T-cell (primary cell): Measurements from ENCODE around the gene TEKTIP1. TPM values are rescaled to one million over a fixed set of nuclear protein-coding genes. Genes with fewer than 3 reads are reported as not detected.

ENCODE experiments used
- ATAC-seq, 4 experiments: fragments of 200-7000 bp in 3 of 4; fragments of 150-1000 bp in 1 of 4; cut with Tn5 transposase; replicated peaks in 1 of 4; 1 replicate in 3 of 4; 2 replicates in 1 of 4; pipeline ENCODE4 v1.10.0; 2021; ENCODE audit warnings: moderate library complexity in 3 of 4, mild to moderate bottlenecking in 2 of 4, moderate number of reproducible peaks in 1 of 4
- CTCF ChIA-PET, 2 donors: fragments of 300-600 bp; sonication (Branson Sonifier 250); formaldehyde crosslinking; loops; one replicate each; lab custom pipeline; 2022; ENCODE audit warnings: antibody characterized with exemption in 2 of 2; lab: Charles Lee
- POLR2A ChIA-PET, 2 donors: fragments of 300-600 bp; sonication (Branson Sonifier 250); formaldehyde crosslinking; loops; one replicate each; lab custom pipeline; 2022; ENCODE audit warnings: antibody characterized with exemption in 2 of 2; lab: Charles Lee
- DNase-seq, 35 experiments: peaks; one replicate each; pipeline versions ENCODE4 v3.0.0 to v3.0.0-alpha.2; 2013 to 2023
- H3K27ac ChIP-seq: one replicate; pipeline ENCODE4 v1.5.1; 2013; ENCODE audit warnings: low read length
- H3K27me3 ChIP-seq, 2 experiments: replicated peaks in 1 of 2; 1 replicate in 1 of 2; 2 replicates in 1 of 2; pipeline versions ENCODE4 v1.6.1 to v1.7.0; 2013; ENCODE audit warnings: low read length in 1 of 2, mixed read lengths in 1 of 2; ENCODE audit not compliant: control insufficient read depth in 2 of 2, insufficient read depth in 2 of 2; ENCODE audit errors: extremely low read depth in 1 of 2
- H3K36me3 ChIP-seq, 2 donors: 1 replicate in 1 of 2; 2 replicates in 1 of 2; pipeline versions ENCODE4 v1.6.1 to v1.7.0; 2013; ENCODE audit warnings: low read length in 1 of 2; ENCODE audit not compliant: control insufficient read depth in 2 of 2, insufficient read depth in 1 of 2; ENCODE audit errors: extremely low read depth in 1 of 2
- H3K4me1 ChIP-seq, 2 experiments: 1 replicate in 1 of 2; 2 replicates in 1 of 2; pipeline versions ENCODE4 v1.6.1 to v1.7.0; 2013; ENCODE audit warnings: low read length in 2 of 2, mixed read lengths in 1 of 2; ENCODE audit not compliant: insufficient read depth in 2 of 2, control insufficient read depth in 1 of 2; ENCODE audit errors: extremely low read depth in 1 of 2
- H3K4me3 ChIP-seq, 2 donors: 1 replicate in 1 of 2; 2 replicates in 1 of 2; pipeline versions ENCODE4 v1.5.1 to v1.7.0; 2013; ENCODE audit warnings: mild to moderate bottlenecking in 2 of 2, low read length in 1 of 2, moderate library complexity in 1 of 2; ENCODE audit not compliant: control insufficient read depth in 1 of 2; ENCODE audit errors: extremely low read depth in 1 of 2
- H3K9me3 ChIP-seq: 2 replicates; pipeline ENCODE4 v1.7.0; 2013
- H3K27ac Mint-ChIP-seq, 2 donors: one replicate each; pipeline ENCODE4 v1.8.0; 2020 to 2021; ENCODE audit warnings: mild to moderate bottlenecking in 2 of 2, mixed read lengths in 2 of 2
- H3K27me3 Mint-ChIP-seq, 2 donors: one replicate each; pipeline ENCODE4 v1.8.0; 2021 to 2022; ENCODE audit warnings: mixed read lengths in 2 of 2
- H3K36me3 Mint-ChIP-seq: one replicate; pipeline ENCODE4 v1.8.0; 2021; ENCODE audit warnings: mixed read lengths
- H3K4me1 Mint-ChIP-seq, 3 donors: one replicate each; pipeline ENCODE4 v1.8.0; 2020 to 2022; ENCODE audit warnings: mixed read lengths in 3 of 3, mild to moderate bottlenecking in 1 of 3
- H3K4me3 Mint-ChIP-seq, 3 donors: one replicate each; pipeline ENCODE4 v1.8.0; 2020 to 2022; ENCODE audit warnings: mild to moderate bottlenecking in 3 of 3, mixed read lengths in 3 of 3, moderate library complexity in 3 of 3
- H3K9me3 Mint-ChIP-seq, 3 donors: one replicate each; pipeline ENCODE4 v1.8.0; 2020 to 2022; ENCODE audit warnings: mixed read lengths in 3 of 3
- WGBS: methylation state at CpG from one replicate; pipeline ENCODE4 v1.1.5; 2013; ENCODE audit warnings: missing lambda C conversion rate; ENCODE audit not compliant: insufficient coverage; 5-methylcytosine and 5-hydroxymethylcytosine counted together
- total RNA-seq, 35 experiments: library from RNA in 6 of 35; stranded (reverse) in 6 of 35; fragments of 120-200 nt in 1 of 35; gene quantifications; one replicate each; pipeline versions ENCODE4 v1.2.1 to v1.2.4 and lab custom pipeline; 2013 to 2026

Gene TEKTIP1
- total RNA-seq, 5 donors from 2014 or later (not counting 1 experiment from before 2014, with no cell fraction given) = 7.7 to 12.4 (median 10.3) TPM

DNA sequence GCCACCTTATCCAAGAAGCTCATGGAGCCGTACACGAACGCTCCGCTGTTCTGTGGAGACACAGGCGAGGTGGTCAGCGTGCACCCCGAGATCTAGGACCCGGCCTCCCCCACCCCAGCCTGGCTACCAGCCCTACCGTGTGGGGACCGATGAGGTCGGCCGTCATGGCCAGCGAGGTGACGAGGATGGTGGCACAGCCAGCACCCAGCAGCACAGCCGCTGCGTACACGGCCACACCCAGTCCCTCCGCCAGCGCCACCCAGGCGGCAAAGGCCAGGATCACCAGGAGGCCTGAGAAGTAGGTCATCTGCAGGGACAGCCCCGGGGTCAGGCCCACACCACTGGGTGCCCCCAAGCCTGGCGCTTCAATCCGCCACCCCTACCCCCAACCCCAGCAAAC, 7.1 kb downstream of the TEKTIP1 start:
- Histone ChIP-seq H3K36me3 (peaks cover 14 to 50% of the 10 kb centered on the region in 2 donors), H3K4me1 (peaks cover 0 to 17% of the 10 kb centered on the region in 2 experiments), H3K27ac (no peak overlapping the region), H3K9me3 (no peaks in the 10 kb centered on the region), H3K4me3 (no peak overlapping the region), H3K27me3 (no peaks in the 10 kb centered on the region)
- Mint-ChIP-seq H3K4me1 (peaks cover 10 to 12% (median 12%) of the 10 kb centered on the region in 3 donors), H3K36me3 (peaks cover 4% of the 10 kb centered on the region), H3K27ac (peak overlapping the region in 1 of 2 donors; percentile 49), H3K4me3 (no peak overlapping the region), H3K9me3 (no peaks in the 10 kb centered on the region), H3K27me3 (no peaks in the 10 kb centered on the region)
- ChIA-PET POLR2A (no interaction called here), CTCF (interaction anchor here (0.5 to 0.7 kb wide), 3 partner anchors 61 to 559 kb away, joined by 3 read pairs; no protein-coding TSS in a partner anchor)
- WGBS = 94% methylated on average over 19 of the region's 23 CpGs
- no peak for DNase-seq
- ATAC-seq = no peak

- POLR2A ChIA-PET = interaction anchor here in 1 of 2 donors (0.6 kb wide), 1 partner anchor 30 kb away, joined by 10 read pairs; no protein-coding TSS in a partner anchor
- Histone ChIP-seq H3K27ac (no peak overlapping the region), H3K4me1 (peaks cover 0 to 27% of the 10 kb centered on the region in 2 experiments), H3K9me3 (no peaks in the 10 kb centered on the region), H3K27me3 (no peaks in the 10 kb centered on the region), H3K4me3 (no peak overlapping the region), H3K36me3 (peaks cover 14 to 50% of the 10 kb centered on the region in 2 donors)
- ATAC-seq = peak in 2 of 4 experiments; percentile 21 to 26
- Mint-ChIP-seq H3K4me3 (no peak overlapping the region), H3K36me3 (peaks cover 4% of the 10 kb centered on the region), H3K4me1 (peaks cover 17 to 19% (median 17%) of the 10 kb centered on the region in 3 donors), H3K27me3 (no peaks in the 10 kb centered on the region), H3K27ac (no peak overlapping the region), H3K9me3 (no peaks in the 10 kb centered on the region)
- peak in 3 of 35 experiments; percentile 26 to 41 (median 31) for DNase-seq
- 87% methylated on average over 15 of the region's 15 CpGs for WGBS
- CTCF ChIA-PET = no interaction called here
These were observed 8.3 kb downstream of the TEKTIP1 start for GRCh38 chr19:3547301-3547731.

GRCh38 chr19:3547767-3548282, 8.9 kb downstream of the TEKTIP1 start:
- ATAC-seq (no peak), DNase-seq (no peak)
- H3K4me3 ChIP-seq = no peak overlapping the region
- Mint-ChIP-seq H3K27me3 (no peaks in the 10 kb centered on the region), H3K4me3 (no peak overlapping the region), H3K27ac (no peak overlapping the region), H3K4me1 (peaks cover 20 to 25% (median 21%) of the 10 kb centered on the region in 3 donors), H3K9me3 (no peaks in the 10 kb centered on the region), H3K36me3 (peaks cover 4% of the 10 kb centered on the region)
- no peaks in the 10 kb centered on the region for H3K9me3 ChIP-seq
- H3K4me1 ChIP-seq = peaks cover 0 to 32% of the 10 kb centered on the region in 2 experiments
- CTCF ChIA-PET = no interaction called here
- POLR2A ChIA-PET = interaction anchor here in 1 of 2 donors (0.6 kb wide), 1 partner anchor 29 kb away, joined by 10 read pairs; no protein-coding TSS in a partner anchor
- H3K36me3 ChIP-seq = peaks cover 14 to 50% of the 10 kb centered on the region in 2 donors
- WGBS = 95% methylated on average over 35 of the region's 36 CpGs
- no peaks in the 10 kb centered on the region for H3K27me3 ChIP-seq
- H3K27ac ChIP-seq = no peak overlapping the region

GRCh38 chr19:3548606-3549005, 9.6 kb downstream of the TEKTIP1 start:
- no peak overlapping the region for H3K27ac Mint-ChIP-seq
- Histone ChIP-seq H3K4me1 (peaks cover 0 to 40% of the 10 kb centered on the region in 2 experiments), H3K4me3 (no peak overlapping the region), H3K27me3 (no peaks in the 10 kb centered on the region), H3K36me3 (peaks cover 11 to 50% of the 10 kb centered on the region in 2 donors), H3K27ac (no peak overlapping the region), H3K9me3 (no peaks in the 10 kb centered on the region)
- DNase-seq = peak in 1 of 35 experiments; percentile 40
- WGBS = 93% methylated on average over 8 of the region's 14 CpGs
- POLR2A ChIA-PET = no interaction called here
- H3K27me3 Mint-ChIP-seq = no peaks in the 10 kb centered on the region
- CTCF ChIA-PET = no interaction called here
- H3K9me3 Mint-ChIP-seq = no peaks in the 10 kb centered on the region
- no peak overlapping the region for H3K4me3 Mint-ChIP-seq
- peaks cover 4% of the 10 kb centered on the region for H3K36me3 Mint-ChIP-seq
- no peak for ATAC-seq
- peaks cover 23 to 25% (median 25%) of the 10 kb centered on the region in 3 donors for H3K4me1 Mint-ChIP-seq

GRCh38 chr19:3549816-3550215, 10.8 kb downstream of the TEKTIP1 start:
- H3K4me3 ChIP-seq = no peak overlapping the region
- no peaks in the 10 kb centered on the region for H3K27me3 ChIP-seq
- ATAC-seq = no peak
- peaks cover 4 to 50% of the 10 kb centered on the region in 2 experiments for H3K4me1 ChIP-seq
- H3K36me3 ChIP-seq = peaks cover 11 to 41% of the 10 kb centered on the region in 2 donors
- peak overlapping the region in 1 of 2 donors; percentile 6 for H3K27ac Mint-ChIP-seq
- no peak overlapping the region for H3K27ac ChIP-seq
- CTCF ChIA-PET = no interaction called here
- DNase-seq = no peak
- H3K27me3 Mint-ChIP-seq = no peaks in the 10 kb centered on the region
- POLR2A ChIA-PET = interaction anchor here in 1 of 2 donors (0.6 kb wide), 1 partner anchor 18 kb away, joined by 6 read pairs; no protein-coding TSS in a partner anchor
- peaks cover 30 to 34% (median 33%) of the 10 kb centered on the region in 3 donors for H3K4me1 Mint-ChIP-seq
- H3K4me3 Mint-ChIP-seq = no peak overlapping the region
- H3K9me3 ChIP-seq = no peaks in the 10 kb centered on the region
- no peaks in the 10 kb centered on the region for H3K9me3 Mint-ChIP-seq
- WGBS = 96% methylated on average over 4 of the region's 10 CpGs
- H3K36me3 Mint-ChIP-seq = peaks cover 4% of the 10 kb centered on the region

DNA sequence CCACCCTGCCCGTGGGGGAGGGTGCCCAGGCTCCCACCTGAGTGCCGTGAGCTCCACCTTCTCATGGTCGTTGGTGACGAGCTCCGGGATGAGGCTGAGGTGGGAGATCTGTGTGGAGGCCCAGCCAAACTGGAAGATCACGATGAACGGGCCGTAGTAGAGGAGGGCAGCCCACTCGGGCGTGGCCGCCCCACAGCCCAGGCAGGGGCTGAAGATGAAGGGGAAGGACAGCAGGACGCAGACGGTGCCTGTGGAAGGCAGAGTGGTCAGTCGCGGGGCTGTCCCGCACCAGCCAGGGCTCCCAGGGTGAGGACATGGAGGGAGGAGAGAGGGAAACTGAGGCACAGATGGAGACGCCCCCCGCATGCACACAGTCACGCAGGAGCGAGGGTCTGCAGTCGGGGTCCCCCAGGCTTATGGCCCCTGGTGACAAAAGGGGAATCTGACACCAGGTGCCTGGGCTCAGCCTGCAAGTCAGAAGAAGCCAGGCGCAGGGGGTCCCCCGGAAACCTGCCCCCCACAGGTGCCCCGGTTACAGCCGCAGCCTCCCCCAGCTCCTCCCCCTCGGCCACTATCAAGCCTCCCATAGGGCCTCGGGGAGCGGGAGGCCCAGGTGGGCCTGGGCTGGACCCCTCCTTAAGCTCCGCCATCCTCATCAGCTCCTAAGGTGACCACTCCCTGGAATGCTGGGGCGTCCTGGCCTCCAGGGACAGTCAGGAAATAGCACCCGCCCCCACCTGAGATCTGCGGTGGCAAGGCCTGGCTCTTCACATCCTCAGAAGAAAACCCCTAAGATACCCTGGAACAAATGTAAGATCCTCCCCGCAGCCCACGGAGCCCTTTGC, 12.2 kb downstream of the TEKTIP1 start:
- Mint-ChIP-seq H3K27ac (peak overlapping the region in 1 of 2 donors; percentile 72), H3K9me3 (no peaks in the 10 kb centered on the region), H3K4me1 (peaks cover 34 to 38% (median 36%) of the 10 kb centered on the region in 3 donors), H3K36me3 (no peaks in the 10 kb centered on the region), H3K27me3 (no peaks in the 10 kb centered on the region), H3K4me3 (peak overlapping the region in 1 of 3 donors; percentile 23)
- ATAC-seq (no peak), DNase-seq (no peak)
- CTCF ChIA-PET = no interaction called here
- Histone ChIP-seq H3K27me3 (no peaks in the 10 kb centered on the region), H3K36me3 (peaks cover 11 to 33% of the 10 kb centered on the region in 2 donors), H3K4me3 (no peak overlapping the region), H3K27ac (no peak overlapping the region), H3K9me3 (no peaks in the 10 kb centered on the region), H3K4me1 (peaks cover 6 to 56% of the 10 kb centered on the region in 2 experiments)
- POLR2A ChIA-PET = no interaction called here
- WGBS = 95% methylated on average over 25 of the region's 34 CpGs
